PC-3 (cell line): Measurements from ENCODE around the gene HTR2A. TPM values are rescaled to one million over a fixed set of nuclear protein-coding genes. Genes with fewer than 3 reads are reported as not detected.

ENCODE experiments used
- ATAC-seq: fragments of 200-7000 bp; cut with Tn5 transposase; 2 replicates; pipeline ENCODE4 v1.9.1; 2020; ENCODE audit warnings: mild to moderate bottlenecking, moderate library complexity
- BruUV-seq: library from RNA; stranded (reverse); fragments of 400-500 nt; replicated peaks from 2 replicates; lab custom pipeline; 2021; lab: Mats Ljungman, UMichigan
- CTCF ChIA-PET: fragments of 300-600 bp; sonication (Branson Sonifier 250); formaldehyde crosslinking; loops from one replicate; lab custom pipeline; 2022; ENCODE audit warnings: antibody characterized with exemption; lab: Charles Lee
- POLR2A ChIA-PET: fragments of 300-600 bp; sonication (Branson Sonifier 250); formaldehyde crosslinking; loops from one replicate; lab custom pipeline; 2022; ENCODE audit warnings: antibody characterized with exemption; ENCODE audit not compliant: unreplicated experiment; lab: Charles Lee
- DNase-seq: peaks from one replicate; pipeline ENCODE4 v3.0.0-alpha.2; 2015
- H2AFZ ChIP-seq: fragments of 300-600 bp; sonication (generic); 2 replicates; pipeline ENCODE4 v1.6.0; 2016; ENCODE audit warnings: antibody characterized with exemption, low read length
- H3F3A ChIP-seq: fragments of 300-600 bp; sonication (generic); one replicate; pipeline ENCODE4 v1.6.0; 2017; ENCODE audit warnings: antibody characterized with exemption, low read length, control low read depth, mild to moderate bottlenecking; ENCODE audit not compliant: unreplicated experiment
- H3K27ac ChIP-seq: fragments of 300-600 bp; sonication (generic); 2 replicates; pipeline ENCODE4 v1.5.1; 2016; ENCODE audit warnings: mild to moderate bottlenecking, low read length
- H3K27me3 ChIP-seq: fragments of 300-600 bp; sonication (generic); 2 replicates; pipeline ENCODE4 v1.6.1; 2016; ENCODE audit warnings: low read length, mixed read lengths
- H3K36me3 ChIP-seq: fragments of 300-600 bp; sonication (generic); 2 replicates; pipeline ENCODE4 v1.6.1; 2016; ENCODE audit warnings: low read depth, mixed run types, low read length, mixed read lengths
- H3K4me1 ChIP-seq: fragments of 300-600 bp; sonication (generic); 2 replicates; pipeline ENCODE4 v1.5.1; 2016; ENCODE audit warnings: low read length; ENCODE audit not compliant: insufficient read depth
- H3K4me2 ChIP-seq: fragments of 300-600 bp; sonication (generic); 2 replicates; pipeline ENCODE4 v1.6.0; 2016; ENCODE audit warnings: low read length
- H3K4me3 ChIP-seq: fragments of 300-600 bp; sonication (generic); 2 replicates; pipeline ENCODE4 v1.5.1; 2016; ENCODE audit warnings: mild to moderate bottlenecking, low read length, mixed read lengths
- H3K79me2 ChIP-seq: fragments of 300-600 bp; sonication (generic); 2 replicates; pipeline ENCODE4 v1.6.1; 2017; ENCODE audit warnings: low read length, mixed read lengths
- H3K9ac ChIP-seq: fragments of 300-600 bp; sonication (generic); 2 replicates; pipeline ENCODE4 v1.6.0; 2016; ENCODE audit warnings: mild to moderate bottlenecking, low read length
- H3K9me2 ChIP-seq: fragments of 300-600 bp; sonication (generic); replicated peaks from 2 replicates; pipeline ENCODE4 v1.6.1; 2016; ENCODE audit warnings: mixed run types, low read length, mixed read lengths
- H3K9me3 ChIP-seq: fragments of 300-600 bp; sonication (generic); 2 replicates; pipeline ENCODE4 v1.6.1; 2016; ENCODE audit warnings: low read length, mixed read lengths
- H4K20me1 ChIP-seq: fragments of 300-600 bp; sonication (generic); 2 replicates; pipeline ENCODE4 v1.6.1; 2016; ENCODE audit warnings: low read length, mixed read lengths
- CTCF ChIP-seq: fragments of 300-600 bp; sonication (generic); conservative IDR thresholded peaks from 2 replicates; pipeline ENCODE4 v1.5.1; 2017; ENCODE audit warnings: antibody characterized with exemption, low read depth, mild to moderate bottlenecking, low read length
- EZH2 ChIP-seq: fragments of 300-600 bp; sonication (generic); IDR thresholded peaks from one replicate; pipeline ENCODE4 v1.6.1; 2017; ENCODE audit warnings: antibody characterized with exemption, mild to moderate bottlenecking, low read length; ENCODE audit not compliant: unreplicated experiment
- EZH2phosphoT487 ChIP-seq: fragments of 300-600 bp; sonication (generic); IDR thresholded peaks from 2 replicates; pipeline ENCODE4 v1.6.1; 2018; ENCODE audit warnings: mild to moderate bottlenecking, antibody characterized with exemption, low read length, borderline replicate concordance
- intact Hi-C: fragments of 100-400 bp; cut with micrococcal nuclease; formaldehyde crosslinking; loops from 2 replicates; pipeline ENCODE4 v1.9.0; 2023
- total RNA-seq: library from RNA; depleted of rRNA; stranded (reverse); fragments of >200 nt; gene quantifications from 2 replicates; pipeline ENCODE4 v1.2.3, GENCODE V29; 2014

Gene HTR2A
- total RNA-seq, 1 experiment from 2014 or later: 0.04 TPM

- Histone ChIP-seq H4K20me1 (no peaks in the 10 kb centered on the region), H3K4me1 (no peaks in the 10 kb centered on the region), H3K27ac (no peak overlapping the region), H3K4me3 (no peak overlapping the region), H3K27me3 (no peaks in the 10 kb centered on the region), H3K79me2 (no peaks in the 10 kb centered on the region), H3K9me2 (no peaks in the 10 kb centered on the region), H3K4me2 (no peak overlapping the region), H3K36me3 (no peaks in the 10 kb centered on the region), H3K9me3 (no peaks in the 10 kb centered on the region), H3K9ac (no peak overlapping the region), H3F3A (no peaks in the 10 kb centered on the region), H2AFZ (no peak overlapping the region)
- ATAC-seq (no peak), DNase-seq (no peak)
- intact Hi-C loops: no loop called here
- ChIA-PET POLR2A (interaction anchor here (0.6 kb wide), 1 partner anchor 334 kb away, joined by 8 read pairs; no protein-coding TSS in a partner anchor), CTCF (interaction anchor here (0.7 kb wide), 1 partner anchor 20 kb away, joined by 3 read pairs; no protein-coding TSS in a partner anchor)
- TF ChIP-seq EZH2 (no peak), EZH2phosphoT487 (no peak), CTCF (no peak)
- no TSS peak for BruUV-seq
Measured at GRCh38 chr13:46914341-46914740, 17.5 kb upstream of the HTR2A start.

- BruUV-seq: no TSS peak
- Histone ChIP-seq H3K4me3 (no peak overlapping the region), H3K79me2 (no peaks in the 10 kb centered on the region), H3F3A (no peaks in the 10 kb centered on the region), H3K27me3 (no peaks in the 10 kb centered on the region), H3K4me2 (no peak overlapping the region), H3K9me2 (no peaks in the 10 kb centered on the region), H4K20me1 (no peaks in the 10 kb centered on the region), H3K4me1 (no peaks in the 10 kb centered on the region), H2AFZ (no peak overlapping the region), H3K9me3 (no peaks in the 10 kb centered on the region), H3K9ac (no peak overlapping the region), H3K36me3 (no peaks in the 10 kb centered on the region), H3K27ac (no peak overlapping the region)
- DNase-seq (no peak), ATAC-seq (no peak)
- intact Hi-C loops: no loop called here
- POLR2A ChIA-PET: no interaction called here
- TF ChIP-seq CTCF (no peak), EZH2phosphoT487 (no peak), EZH2 (no peak)
- CTCF ChIA-PET: interaction anchor here (0.7 kb wide), 1 partner anchor 19 kb away, joined by 3 read pairs; no protein-coding TSS in a partner anchor
Measured at GRCh38 chr13:46913757-46914156, 16.9 kb upstream of the HTR2A start.

GRCh38 chr13:46909042-46909441, 12.2 kb upstream of the HTR2A start:
- no peak overlapping the region for H3K27ac ChIP-seq
- ATAC-seq (no peak), DNase-seq (no peak)
- no peak overlapping the region for H3K4me2 ChIP-seq
- no peaks in the 10 kb centered on the region for H3F3A ChIP-seq
- no peaks in the 10 kb centered on the region for H3K36me3 ChIP-seq
- intact Hi-C loops: loop anchor here (5.0 to 10.0 kb wide), 2 partner anchors 43 to 206 kb away; no protein-coding TSS in a partner anchor
- H3K9ac ChIP-seq: no peak overlapping the region
- H3K4me3 ChIP-seq: no peak overlapping the region
- H3K4me1 ChIP-seq: peaks cover 4% of the 10 kb centered on the region
- no TSS peak for BruUV-seq
- no peaks in the 10 kb centered on the region for H3K27me3 ChIP-seq
- ChIA-PET POLR2A (no interaction called here), CTCF (no interaction called here)
- no peaks in the 10 kb centered on the region for H3K79me2 ChIP-seq
- no peak for TF ChIP-seq EZH2phosphoT487
- no peak for TF ChIP-seq EZH2
- TF ChIP-seq CTCF: no peak
- no peaks in the 10 kb centered on the region for H3K9me3 ChIP-seq
- no peak overlapping the region for H2AFZ ChIP-seq
- no peaks in the 10 kb centered on the region for H3K9me2 ChIP-seq
- no peaks in the 10 kb centered on the region for H4K20me1 ChIP-seq
